D721Med (cell line): ENCODE data around the gene CDKN1A.

ENCODE experiments used
- DNase-seq: peaks from one replicate; pipeline ENCODE4 v3.0.0; 2011; ENCODE audit warnings: low spot score; ENCODE audit not compliant: insufficient read length
- FAIRE-seq: peaks from 2 replicates; lab custom pipeline; 2011; peaks lifted over from hg19 to GRCh38; lab: Jason Lieb, UNC
- CTCF ChIP-seq: IDR thresholded peaks from 2 replicates; pipeline ENCODE4 v1.5.1; 2012; ENCODE audit warnings: mild to moderate bottlenecking, control low read depth; ENCODE audit not compliant: insufficient read depth; ENCODE audit errors: missing control alignments

CDKN1A gene

GRCh38 chr6:36671687-36672375, 6.7 kb upstream of the CDKN1A start:
- DNase-seq (no peak), FAIRE-seq (no peak)
- no peak for TF ChIP-seq CTCF

DNA sequence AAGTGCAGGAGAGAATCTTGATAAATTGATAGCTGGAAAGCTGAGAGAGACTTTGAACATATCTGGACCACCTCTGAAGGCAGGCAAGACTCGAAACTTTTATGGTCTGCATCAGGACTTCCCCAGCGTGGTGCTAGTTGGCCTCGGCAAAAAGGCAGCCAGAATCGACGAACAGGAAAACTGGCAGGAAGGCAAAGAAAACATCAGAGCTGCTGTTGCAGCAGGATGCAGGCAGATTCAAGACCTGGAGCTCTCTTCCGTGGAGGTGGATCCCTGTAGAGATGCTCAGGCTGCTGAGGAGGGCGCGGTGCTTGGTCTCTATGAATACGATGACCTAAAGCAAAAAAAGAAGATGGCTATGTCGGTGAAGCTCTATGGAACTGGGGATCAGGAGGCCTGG, 4.6 kb upstream of the CDKN1A start:
- FAIRE-seq (no peak), DNase-seq (no peak)
- TF ChIP-seq CTCF: no peak

DNA sequence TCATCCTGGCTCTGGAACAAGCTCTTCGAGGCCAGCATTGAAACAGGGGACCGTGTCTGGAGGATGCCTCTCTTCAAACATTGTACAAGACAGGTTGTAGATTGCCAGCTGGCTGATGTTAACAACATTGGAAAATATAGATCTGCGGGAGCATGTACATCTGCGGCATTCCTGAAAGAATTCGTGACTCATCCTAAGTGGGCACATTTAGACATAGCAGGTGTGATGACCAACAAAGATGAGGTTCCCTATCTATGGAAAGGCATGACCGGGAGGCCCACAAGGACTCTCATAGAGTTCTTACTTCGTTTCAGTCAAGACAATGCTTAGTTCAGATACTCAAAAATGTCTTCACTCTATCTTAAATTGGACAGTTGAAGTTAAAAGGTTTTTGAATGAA, 3.6 kb upstream of the CDKN1A start:
- FAIRE-seq: no peak

GRCh38 chr6:36676141-36677058, 2.1 kb upstream of the CDKN1A start:
- DNase-seq: no peak
- no peak for TF ChIP-seq CTCF
- FAIRE-seq: no peak

More for the DNA sequence above, 3.6 kb upstream of the CDKN1A start:
- DNase-seq: no peak
- no peak for TF ChIP-seq CTCF

GRCh38 chr6:36677059-36677749, 1.3 kb upstream of the CDKN1A start:
- FAIRE-seq (no peak), DNase-seq (no peak)
- no peak for TF ChIP-seq CTCF

DNA sequence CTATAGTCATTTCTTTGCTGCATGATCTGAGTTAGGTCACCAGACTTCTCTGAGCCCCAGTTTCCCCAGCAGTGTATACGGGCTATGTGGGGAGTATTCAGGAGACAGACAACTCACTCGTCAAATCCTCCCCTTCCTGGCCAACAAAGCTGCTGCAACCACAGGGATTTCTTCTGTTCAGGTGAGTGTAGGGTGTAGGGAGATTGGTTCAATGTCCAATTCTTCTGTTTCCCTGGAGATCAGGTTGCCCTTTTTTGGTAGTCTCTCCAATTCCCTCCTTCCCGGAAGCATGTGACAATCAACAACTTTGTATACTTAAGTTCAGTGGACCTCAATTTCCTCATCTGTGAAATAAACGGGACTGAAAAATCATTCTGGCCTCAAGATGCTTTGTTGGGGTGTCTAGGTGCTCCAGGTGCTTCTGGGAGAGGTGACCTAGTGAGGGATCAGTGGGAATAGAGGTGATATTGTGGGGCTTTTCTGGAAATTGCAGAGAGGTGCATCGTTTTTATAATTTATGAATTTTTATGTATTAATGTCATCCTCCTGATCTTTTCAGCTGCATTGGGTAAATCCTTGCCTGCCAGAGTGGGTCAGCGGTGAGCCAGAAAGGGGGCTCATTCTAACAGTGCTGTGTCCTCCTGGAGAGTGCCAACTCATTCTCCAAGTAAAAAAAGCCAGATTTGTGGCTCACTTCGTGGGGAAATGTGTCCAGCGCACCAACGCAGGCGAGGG, 594 bp upstream of the CDKN1A start:
- FAIRE-seq (no peak), DNase-seq (no peak)
- TF ChIP-seq CTCF: no peak
